GM10248 (cell line): ENCODE results near the gene DUSP14.

Source experiments
- CTCF ChIA-PET: fragments of 300-600 bp; sonication (Branson Sonifier 250); formaldehyde crosslinking; extraction: SDS; loops from one replicate; lab custom pipeline; 2021; ENCODE audit warnings: antibody characterized with exemption; lab: Yijun Ruan, JAX
- POLR2A ChIA-PET: fragments of 350-650 bp; sonication (Branson Sonifier 250); formaldehyde crosslinking; extraction: SDS; loops from one replicate; lab custom pipeline; 2020; ENCODE audit warnings: antibody characterized with exemption; lab: Yijun Ruan, JAX
- DNase-seq: peaks from one replicate; pipeline ENCODE4 v3.0.0; 2012; ENCODE audit errors: extremely low spot score
- TF ChIP-seq, protein P1 (sequence below): IDR thresholded peaks from 2 replicates; pipeline ENCODE4 v1.5.1; 2012; ENCODE audit warnings: mild to moderate bottlenecking, low read depth; ENCODE audit errors: extremely low read depth, missing control alignments, control extremely low read depth

DUSP14 gene

GRCh38 chr17:37520174-37520573, 30.5 kb downstream of the DUSP14 start:
- ChIA-PET CTCF (interaction anchor here (0.8 to 1.5 kb wide), 3 partner anchors 9 to 147 kb away, joined by 3 read pairs; no protein-coding TSS in a partner anchor), POLR2A (no interaction called here)
- no peak for DNase-seq
- TF ChIP-seq, protein P1, sequence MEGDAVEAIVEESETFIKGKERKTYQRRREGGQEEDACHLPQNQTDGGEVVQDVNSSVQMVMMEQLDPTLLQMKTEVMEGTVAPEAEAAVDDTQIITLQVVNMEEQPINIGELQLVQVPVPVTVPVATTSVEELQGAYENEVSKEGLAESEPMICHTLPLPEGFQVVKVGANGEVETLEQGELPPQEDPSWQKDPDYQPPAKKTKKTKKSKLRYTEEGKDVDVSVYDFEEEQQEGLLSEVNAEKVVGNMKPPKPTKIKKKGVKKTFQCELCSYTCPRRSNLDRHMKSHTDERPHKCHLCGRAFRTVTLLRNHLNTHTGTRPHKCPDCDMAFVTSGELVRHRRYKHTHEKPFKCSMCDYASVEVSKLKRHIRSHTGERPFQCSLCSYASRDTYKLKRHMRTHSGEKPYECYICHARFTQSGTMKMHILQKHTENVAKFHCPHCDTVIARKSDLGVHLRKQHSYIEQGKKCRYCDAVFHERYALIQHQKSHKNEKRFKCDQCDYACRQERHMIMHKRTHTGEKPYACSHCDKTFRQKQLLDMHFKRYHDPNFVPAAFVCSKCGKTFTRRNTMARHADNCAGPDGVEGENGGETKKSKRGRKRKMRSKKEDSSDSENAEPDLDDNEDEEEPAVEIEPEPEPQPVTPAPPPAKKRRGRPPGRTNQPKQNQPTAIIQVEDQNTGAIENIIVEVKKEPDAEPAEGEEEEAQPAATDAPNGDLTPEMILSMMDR, result no peak

GRCh38 chr17:37521821-37522220, 32.1 kb downstream of the DUSP14 start:
- POLR2A ChIA-PET, result no interaction called here
- no peak for DNase-seq
- CTCF ChIA-PET, result interaction anchor here (1.0 to 1.6 kb wide), 3 partner anchors 9 to 148 kb away, joined by 3 to 5 read pairs (median 4); no protein-coding TSS in a partner anchor
- TF ChIP-seq, protein P1, result no peak

- TF ChIP-seq, protein P1, result no peak
- CTCF ChIA-PET, result interaction anchor here (1.6 kb wide), 1 partner anchor 10 kb away, joined by 5 read pairs; no protein-coding TSS in a partner anchor
- DNase-seq, result no peak
- POLR2A ChIA-PET, result no interaction called here
These were observed 34.1 kb downstream of the DUSP14 start for GRCh38 chr17:37523715-37524219.

DNA sequence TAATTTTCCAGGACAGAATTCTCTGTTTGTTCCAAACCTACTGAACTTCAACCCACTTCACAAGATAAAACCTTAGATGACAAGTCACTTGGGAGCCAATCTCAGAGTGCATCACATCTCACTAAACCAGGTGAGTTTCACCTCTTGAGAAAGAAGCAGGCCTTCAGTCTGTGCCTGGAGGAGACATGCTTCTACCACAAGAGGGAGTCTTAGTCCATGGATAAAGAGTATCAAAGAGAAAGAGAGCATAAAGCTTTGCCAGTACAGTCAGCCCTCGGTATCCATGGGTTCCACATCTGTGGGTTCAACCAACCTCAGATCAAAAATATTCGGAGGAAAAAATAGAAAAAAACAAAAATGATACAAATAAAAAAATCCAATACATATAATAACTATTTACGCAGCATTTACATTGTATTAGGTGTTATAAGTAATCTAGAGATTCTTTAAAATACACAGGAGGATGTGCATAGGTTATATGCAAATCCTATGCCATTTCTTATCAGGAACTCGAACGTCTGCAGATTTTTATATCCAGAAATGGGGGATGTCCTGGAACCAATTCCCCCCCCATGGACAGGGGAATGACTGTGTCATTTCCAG, 37.7 kb downstream of the DUSP14 start:
- DNase-seq, result peak; percentile 38
- POLR2A ChIA-PET, result no interaction called here
- CTCF ChIA-PET, result interaction anchor here (0.6 to 2.6 kb wide), 8 partner anchors 9 to 317 kb away, joined by 3 to 12 read pairs (median 5); no protein-coding TSS in a partner anchor
- TF ChIP-seq, protein P1, result peak; percentile 60

GRCh38 chr17:37530420-37530819, 40.7 kb downstream of the DUSP14 start:
- ChIA-PET CTCF (no interaction called here), POLR2A (no interaction called here)

GRCh38 chr17:37532756-37533155, 43.1 kb downstream of the DUSP14 start:
- ChIA-PET CTCF (no interaction called here), POLR2A (no interaction called here)
- DNase-seq, result no peak
- TF ChIP-seq, protein P1, result no peak

More at GRCh38 chr17:37530420-37530819, 40.7 kb downstream of the DUSP14 start:
- TF ChIP-seq, protein P1, result no peak
- DNase-seq, result no peak
